Measurements from ENCODE around the gene SMIM9.

The SMIM9 gene

GRCh38 chrX:154780968-154781367, 53.5 kb downstream of the SMIM9 start:
- no peak for DNase-seq (ENCODE audit: low spot score)

DNA sequence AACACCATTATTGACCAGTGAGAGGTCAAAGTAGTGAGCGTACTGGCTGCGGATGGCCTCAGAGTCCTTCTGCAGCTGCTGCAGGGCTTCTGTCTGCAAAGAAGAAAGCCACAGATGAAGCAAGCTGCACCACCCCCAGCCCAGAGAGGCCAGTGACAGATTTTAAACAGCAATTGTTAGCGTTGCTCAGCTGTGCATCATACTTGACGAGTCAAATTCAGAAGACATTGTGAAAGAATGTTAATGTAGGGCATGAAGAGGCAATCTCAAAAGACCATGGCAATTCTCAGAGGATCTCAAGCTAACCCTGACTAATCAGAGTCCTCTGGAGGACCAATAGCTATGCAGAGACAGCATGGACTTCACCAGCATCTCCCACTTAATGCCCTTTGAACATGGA, 55.2 kb downstream of the SMIM9 start:
- DNase-seq (ENCODE audit: low spot score) = no peak

DNA sequence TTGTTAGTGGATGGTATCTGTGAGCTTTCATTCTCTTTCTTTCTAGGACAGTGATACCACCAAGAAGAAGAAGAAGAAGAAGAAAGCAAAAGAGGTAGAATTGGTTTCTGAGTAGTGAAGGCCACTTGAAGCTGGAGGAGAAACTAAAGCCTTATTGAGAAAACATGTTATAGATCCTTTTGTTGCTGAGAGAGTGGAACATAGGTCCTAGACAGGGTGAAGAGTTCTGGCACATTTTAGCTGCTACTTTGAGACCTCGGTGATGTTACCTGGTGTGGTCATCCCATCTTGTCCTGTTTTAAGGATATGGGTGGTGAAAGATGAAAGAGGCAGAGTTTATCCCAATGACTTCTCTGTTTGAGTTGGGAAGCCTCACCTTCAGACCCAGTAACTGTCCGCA, 57.7 kb downstream of the SMIM9 start:
- no peak for DNase-seq (ENCODE audit: low spot score)

GRCh38 chrX:154775419-154776349, 58.8 kb downstream of the SMIM9 start:
- DNase-seq (ENCODE audit: low spot score) = no peak

DNA sequence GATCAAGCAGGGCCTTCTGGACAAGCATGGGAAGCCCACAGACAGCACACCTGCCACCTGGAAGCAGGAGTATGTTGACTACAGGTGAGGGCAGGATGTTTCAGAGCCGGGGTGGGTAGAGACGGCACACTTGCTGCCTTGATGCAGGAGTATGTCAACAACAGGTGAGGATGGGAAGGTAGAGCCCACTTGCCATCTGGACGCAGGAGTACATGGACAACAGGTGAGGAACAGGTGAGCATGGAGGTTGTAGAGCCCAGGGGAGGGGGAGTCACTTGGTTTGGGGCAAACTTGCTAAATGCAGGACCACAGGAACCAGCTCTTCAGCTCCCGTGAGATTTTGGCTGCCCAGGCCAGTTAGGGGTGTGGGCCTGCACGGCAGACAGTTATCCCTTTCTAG, 59.8 kb downstream of the SMIM9 start:
- no peak for DNase-seq (ENCODE audit: low spot score)

Measured in cerebellar cortex (tissue), 1 donor.